ENCODE results near the gene USP21.

USP21 gene

DNA sequence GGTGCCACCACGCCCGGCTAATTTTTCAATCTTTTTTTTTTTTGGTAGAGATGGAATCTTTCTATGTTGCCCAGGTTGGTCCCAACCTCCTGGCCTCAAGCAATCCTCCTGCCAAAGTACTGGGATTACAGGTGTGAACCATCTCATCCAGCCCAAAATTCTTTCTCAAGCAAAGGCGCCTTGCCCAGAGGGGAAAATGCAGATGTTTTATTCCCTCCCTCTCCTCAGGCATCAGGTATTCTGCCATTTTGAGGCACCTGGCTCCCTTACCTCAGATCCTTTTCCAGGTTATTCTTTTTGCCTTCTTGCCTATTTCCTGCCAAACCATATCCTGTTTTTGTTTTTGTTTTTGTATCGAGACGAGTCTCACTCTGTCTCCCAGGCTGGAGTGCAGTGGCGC, 29.1 kb downstream of the USP21 start:
- TF ChIP-seq EZH2phosphoT487 (IDR thresholded peaks at IDR 0.05; ENCODE audit: borderline replicate concordance, low read length), result no peak
- TF ChIP-seq, protein P1, sequence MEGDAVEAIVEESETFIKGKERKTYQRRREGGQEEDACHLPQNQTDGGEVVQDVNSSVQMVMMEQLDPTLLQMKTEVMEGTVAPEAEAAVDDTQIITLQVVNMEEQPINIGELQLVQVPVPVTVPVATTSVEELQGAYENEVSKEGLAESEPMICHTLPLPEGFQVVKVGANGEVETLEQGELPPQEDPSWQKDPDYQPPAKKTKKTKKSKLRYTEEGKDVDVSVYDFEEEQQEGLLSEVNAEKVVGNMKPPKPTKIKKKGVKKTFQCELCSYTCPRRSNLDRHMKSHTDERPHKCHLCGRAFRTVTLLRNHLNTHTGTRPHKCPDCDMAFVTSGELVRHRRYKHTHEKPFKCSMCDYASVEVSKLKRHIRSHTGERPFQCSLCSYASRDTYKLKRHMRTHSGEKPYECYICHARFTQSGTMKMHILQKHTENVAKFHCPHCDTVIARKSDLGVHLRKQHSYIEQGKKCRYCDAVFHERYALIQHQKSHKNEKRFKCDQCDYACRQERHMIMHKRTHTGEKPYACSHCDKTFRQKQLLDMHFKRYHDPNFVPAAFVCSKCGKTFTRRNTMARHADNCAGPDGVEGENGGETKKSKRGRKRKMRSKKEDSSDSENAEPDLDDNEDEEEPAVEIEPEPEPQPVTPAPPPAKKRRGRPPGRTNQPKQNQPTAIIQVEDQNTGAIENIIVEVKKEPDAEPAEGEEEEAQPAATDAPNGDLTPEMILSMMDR (IDR thresholded peaks at IDR 0.05; ENCODE audit: low read depth, low read length, poor library complexity, severe bottlenecking), result no peak
- Histone ChIP-seq H3F3A (ENCODE audit: control insufficient read depth, insufficient read depth) (peaks cover 15% of the 10 kb centered on the region), H3K4me2 (ENCODE audit: low read length) (no peak overlapping the region), H3K27me3 (ENCODE audit: control insufficient read depth, low read length) (no peaks in the 10 kb centered on the region), H3K27ac (ENCODE audit: low read depth, low read length) (no peak overlapping the region), H3K4me1 (ENCODE audit: control insufficient read depth, low read length) (peaks cover 46% of the 10 kb centered on the region), H3K9me2 (replicated peaks; ENCODE audit: control insufficient read depth, low read length) (no peaks in the 10 kb centered on the region), H3K79me2 (ENCODE audit: control insufficient read depth, low read length) (no peaks in the 10 kb centered on the region), H3K9me3 (ENCODE audit: control insufficient read depth, insufficient read depth, low read length) (no peaks in the 10 kb centered on the region), H4K20me1 (ENCODE audit: control insufficient read depth, insufficient read depth, low read depth, low read length) (no peaks in the 10 kb centered on the region), H3K4me3 (ENCODE audit: low read length) (no peak overlapping the region), H3K36me3 (ENCODE audit: control insufficient read depth, low read length) (no peaks in the 10 kb centered on the region)

DNA sequence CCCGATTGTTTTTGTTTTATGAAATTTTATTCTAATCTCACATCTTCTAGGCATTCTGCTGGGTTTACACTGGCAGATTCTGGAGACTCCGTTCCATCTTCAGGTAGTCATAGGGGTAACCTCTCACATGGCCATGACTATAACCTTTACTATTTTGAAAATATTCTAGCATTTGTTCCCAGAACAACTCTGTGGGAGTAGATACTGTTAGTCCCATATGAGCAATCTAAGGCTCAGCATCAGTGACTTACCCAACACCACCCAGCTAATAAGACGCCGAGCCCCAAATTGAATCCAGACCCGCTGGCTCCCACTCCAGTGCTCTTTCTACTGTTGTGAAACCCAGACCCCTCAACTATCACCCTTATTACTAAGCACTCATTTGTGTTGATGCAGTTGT, 29.7 kb downstream of the USP21 start:
- Histone ChIP-seq H4K20me1 (ENCODE audit: control insufficient read depth, insufficient read depth, low read depth, low read length) (no peaks in the 10 kb centered on the region), H3K9me3 (ENCODE audit: control insufficient read depth, insufficient read depth, low read length) (no peaks in the 10 kb centered on the region), H3K4me1 (ENCODE audit: control insufficient read depth, low read length) (peaks cover 43% of the 10 kb centered on the region), H3K27ac (ENCODE audit: low read depth, low read length) (no peak overlapping the region), H3K36me3 (ENCODE audit: control insufficient read depth, low read length) (no peaks in the 10 kb centered on the region), H3K9me2 (replicated peaks; ENCODE audit: control insufficient read depth, low read length) (no peaks in the 10 kb centered on the region), H3F3A (ENCODE audit: control insufficient read depth, insufficient read depth) (peaks cover 15% of the 10 kb centered on the region), H3K4me3 (ENCODE audit: low read length) (no peak overlapping the region), H3K27me3 (ENCODE audit: control insufficient read depth, low read length) (no peaks in the 10 kb centered on the region), H3K4me2 (ENCODE audit: low read length) (no peak overlapping the region), H3K79me2 (ENCODE audit: control insufficient read depth, low read length) (no peaks in the 10 kb centered on the region)
- TF ChIP-seq, protein P1 (IDR thresholded peaks at IDR 0.05; ENCODE audit: low read depth, low read length, poor library complexity, severe bottlenecking), result no peak
- no peak for TF ChIP-seq EZH2phosphoT487 (IDR thresholded peaks at IDR 0.05; ENCODE audit: borderline replicate concordance, low read length)

DNA sequence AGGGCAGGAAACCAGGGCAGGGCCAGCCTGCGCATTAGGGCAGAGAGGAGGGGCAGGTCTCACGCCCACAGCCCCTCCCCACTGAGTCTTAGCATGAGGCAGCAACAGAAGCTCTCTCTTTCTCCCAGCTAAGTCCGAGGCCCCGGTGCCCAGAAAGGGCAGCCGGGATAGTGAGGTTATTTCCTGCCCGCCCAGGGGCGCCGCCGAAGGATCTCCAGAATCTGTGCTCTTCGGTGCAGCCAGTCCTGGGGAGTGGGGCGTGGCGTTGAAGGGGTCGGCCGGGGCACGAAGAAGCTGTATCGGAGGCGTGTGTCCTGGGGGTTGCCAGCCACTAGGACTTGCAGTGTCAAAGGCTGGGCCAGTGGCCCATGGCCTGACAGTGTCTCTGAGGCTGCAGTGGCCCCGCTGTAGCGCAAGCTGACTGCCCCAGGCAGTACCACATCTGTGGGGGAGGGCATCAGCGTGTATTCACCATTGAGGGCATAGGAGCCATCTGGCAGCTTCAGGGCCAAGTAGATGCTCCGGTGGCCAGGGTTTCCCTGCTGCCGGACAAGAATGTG, 31.7 kb downstream of the USP21 start:
- no peak for TF ChIP-seq EZH2phosphoT487 (IDR thresholded peaks at IDR 0.05; ENCODE audit: borderline replicate concordance, low read length)
- TF ChIP-seq, protein P1 (IDR thresholded peaks at IDR 0.05; ENCODE audit: low read depth, low read length, poor library complexity, severe bottlenecking), result no peak
- H3K4me2 ChIP-seq (ENCODE audit: low read length), result no peak overlapping the region
- H3K79me2 ChIP-seq (ENCODE audit: control insufficient read depth, low read length), result no peaks in the 10 kb centered on the region
- no peaks in the 10 kb centered on the region for H3K36me3 ChIP-seq (ENCODE audit: control insufficient read depth, low read length)
- H3K9me2 ChIP-seq (replicated peaks; ENCODE audit: control insufficient read depth, low read length), result no peaks in the 10 kb centered on the region
- H3K27me3 ChIP-seq (ENCODE audit: control insufficient read depth, low read length), result no peaks in the 10 kb centered on the region
- H3K4me3 ChIP-seq (ENCODE audit: low read length), result no peak overlapping the region
- H3K27ac ChIP-seq (ENCODE audit: low read depth, low read length), result no peak overlapping the region
- peaks cover 41% of the 10 kb centered on the region for H3K4me1 ChIP-seq (ENCODE audit: control insufficient read depth, low read length)
- H3K9me3 ChIP-seq (ENCODE audit: control insufficient read depth, insufficient read depth, low read length), result no peaks in the 10 kb centered on the region
- peaks cover 14% of the 10 kb centered on the region for H3F3A ChIP-seq (ENCODE audit: control insufficient read depth, insufficient read depth)
- H4K20me1 ChIP-seq (ENCODE audit: control insufficient read depth, insufficient read depth, low read depth, low read length), result no peaks in the 10 kb centered on the region
